Muscle layer of duodenum (tissue), 2 donors: Measurements from ENCODE around the gene TM9SF1.
A peak's percentile ranks its signal among the peaks of the same experiment; 100 is the strongest.

ENCODE experiments used
- H3K27ac ChIP-seq: one replicate; pipeline ENCODE4 v1.7.0; 2013; ENCODE audit warnings: mild to moderate bottlenecking, low read length
- H3K27me3 ChIP-seq: one replicate; pipeline ENCODE4 v1.7.0; 2013; ENCODE audit warnings: low read depth, mild to moderate bottlenecking, control low read depth, low read length
- H3K36me3 ChIP-seq, 2 donors: one replicate each; pipeline ENCODE4 v1.7.0; 2013; ENCODE audit warnings: low read length in 2 of 2, control low read depth in 1 of 2, mild to moderate bottlenecking in 1 of 2; ENCODE audit not compliant: insufficient read depth in 2 of 2, control insufficient read depth in 1 of 2
- H3K4me1 ChIP-seq, 2 donors: one replicate each; pipeline ENCODE4 v1.7.0; 2013; ENCODE audit warnings: low read length in 2 of 2, mild to moderate bottlenecking in 2 of 2, control low read depth in 1 of 2, moderate library complexity in 1 of 2; ENCODE audit not compliant: insufficient read depth in 2 of 2, control insufficient read depth in 1 of 2
- H3K4me3 ChIP-seq, 2 donors: one replicate each; pipeline ENCODE4 v1.7.0; 2013; ENCODE audit warnings: low read length in 2 of 2, low read depth in 1 of 2, mild to moderate bottlenecking in 1 of 2
- H3K9me3 ChIP-seq, 2 donors: one replicate each; pipeline ENCODE4 v1.7.0; 2013; ENCODE audit warnings: low read length in 2 of 2, control low read depth in 1 of 2, mild to moderate bottlenecking in 1 of 2; ENCODE audit not compliant: control insufficient read depth in 1 of 2
- donor health status: healthy.

The TM9SF1 gene, protein sequence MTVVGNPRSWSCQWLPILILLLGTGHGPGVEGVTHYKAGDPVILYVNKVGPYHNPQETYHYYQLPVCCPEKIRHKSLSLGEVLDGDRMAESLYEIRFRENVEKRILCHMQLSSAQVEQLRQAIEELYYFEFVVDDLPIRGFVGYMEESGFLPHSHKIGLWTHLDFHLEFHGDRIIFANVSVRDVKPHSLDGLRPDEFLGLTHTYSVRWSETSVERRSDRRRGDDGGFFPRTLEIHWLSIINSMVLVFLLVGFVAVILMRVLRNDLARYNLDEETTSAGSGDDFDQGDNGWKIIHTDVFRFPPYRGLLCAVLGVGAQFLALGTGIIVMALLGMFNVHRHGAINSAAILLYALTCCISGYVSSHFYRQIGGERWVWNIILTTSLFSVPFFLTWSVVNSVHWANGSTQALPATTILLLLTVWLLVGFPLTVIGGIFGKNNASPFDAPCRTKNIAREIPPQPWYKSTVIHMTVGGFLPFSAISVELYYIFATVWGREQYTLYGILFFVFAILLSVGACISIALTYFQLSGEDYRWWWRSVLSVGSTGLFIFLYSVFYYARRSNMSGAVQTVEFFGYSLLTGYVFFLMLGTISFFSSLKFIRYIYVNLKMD

DNA sequence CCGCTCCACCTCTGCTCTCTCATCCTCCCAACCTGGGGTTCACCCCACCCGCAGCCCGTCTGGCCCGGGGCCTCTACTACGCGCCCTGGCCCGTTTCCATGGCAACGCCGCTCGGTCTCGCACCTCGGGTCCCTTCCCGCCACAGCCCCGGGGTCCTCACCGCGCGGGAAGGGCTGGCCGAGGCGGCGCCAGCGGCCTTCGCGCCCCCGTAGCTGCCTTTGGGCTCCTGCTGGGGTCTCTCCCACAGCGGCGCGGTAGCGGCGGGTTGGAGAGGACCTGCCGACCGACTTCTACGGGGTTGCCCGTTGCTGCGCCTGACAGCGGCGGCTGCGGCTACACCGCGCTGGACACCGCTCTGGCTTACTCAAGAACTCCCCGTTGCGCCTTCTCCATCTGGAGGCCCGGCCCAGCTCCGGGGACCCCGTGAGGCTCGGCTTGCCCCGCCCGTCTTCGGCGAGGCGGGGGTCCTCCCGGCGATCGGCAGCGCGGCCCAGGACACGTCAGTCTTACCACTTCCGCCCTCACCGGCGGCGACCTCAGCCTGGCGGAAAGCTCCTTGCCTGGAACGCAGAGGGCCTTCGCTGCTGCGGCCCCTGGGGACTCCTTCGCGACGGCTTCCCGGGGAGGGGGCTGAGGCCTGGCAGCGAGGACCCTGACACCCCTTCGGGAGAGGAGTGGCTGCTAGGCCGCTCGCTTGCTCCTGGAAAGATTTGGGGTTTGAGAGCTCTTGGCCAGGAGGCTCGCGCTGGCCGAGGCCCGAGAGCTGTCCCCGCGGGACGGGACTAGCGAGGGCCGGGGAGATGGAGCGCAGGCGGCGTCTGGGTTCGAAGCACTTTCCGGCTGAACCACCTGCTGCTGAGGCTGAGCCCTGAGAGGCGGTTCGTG lies at the start of gene TM9SF1:
TM9SF1 (minus strand) TSS at position 256 of the 885 bp plus-strand sequence. CDS start 422 bp downstream, outside the sequence.
- peak within 1 kb of the TSS; percentile 95 for H3K27ac ChIP-seq
- no peaks in the 10 kb centered on the region for H3K27me3 ChIP-seq
- no peaks in the 10 kb centered on the region for H3K9me3 ChIP-seq
- peak within 1 kb of the TSS; percentile 79 to 93 for H3K4me3 ChIP-seq
- peaks cover 14 to 23% of the 10 kb centered on the region in 2 donors for H3K4me1 ChIP-seq
- peaks cover 12 to 17% of the 10 kb centered on the region in 2 donors for H3K36me3 ChIP-seq

DNA sequence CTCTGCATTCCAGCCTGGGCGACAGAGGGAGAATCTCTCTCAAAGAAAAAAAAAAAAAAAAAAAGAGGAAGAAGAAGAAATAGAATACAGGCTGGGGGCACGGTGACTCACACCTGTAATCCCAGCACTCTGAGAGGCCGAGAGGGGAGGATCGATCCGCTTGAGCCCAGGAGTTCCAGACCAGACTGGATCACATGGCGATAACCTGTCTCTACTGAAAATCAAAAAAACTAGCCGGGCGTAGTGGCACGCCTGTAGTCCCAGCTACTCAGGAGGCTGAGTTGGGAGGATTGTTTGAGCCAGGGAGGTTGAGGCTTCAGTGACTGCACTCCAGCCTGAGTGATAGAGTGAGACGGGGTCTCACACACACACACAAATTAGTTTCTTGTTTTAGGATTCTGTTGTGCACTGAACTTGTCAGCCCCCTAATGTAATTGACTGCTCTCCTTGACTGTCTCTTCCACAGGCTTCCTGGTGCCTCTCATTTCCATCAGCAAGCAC lies 48.1 kb upstream of the TM9SF1 start:
- H3K27me3 ChIP-seq, result no peaks in the 10 kb centered on the region
- H3K9me3 ChIP-seq, result no peaks in the 10 kb centered on the region
- peaks cover 15 to 38% of the 10 kb centered on the region in 2 donors for H3K4me1 ChIP-seq
- peak overlapping the region; percentile 86 to 92 for H3K4me3 ChIP-seq
- H3K36me3 ChIP-seq, result peaks cover 26 to 35% of the 10 kb centered on the region in 2 donors
- peak overlapping the region; percentile 99 for H3K27ac ChIP-seq

GRCh38 chr14:24241829-24242443 lies 46.7 kb upstream of the TM9SF1 start:
- Histone ChIP-seq H3K27me3 (no peaks in the 10 kb centered on the region), H3K36me3 (peaks cover 41 to 50% of the 10 kb centered on the region in 2 donors), H3K4me3 (peak overlapping the region; percentile 86 to 92), H3K9me3 (no peaks in the 10 kb centered on the region), H3K27ac (peak overlapping the region; percentile 99), H3K4me1 (peaks cover 15 to 38% of the 10 kb centered on the region in 2 donors)

DNA sequence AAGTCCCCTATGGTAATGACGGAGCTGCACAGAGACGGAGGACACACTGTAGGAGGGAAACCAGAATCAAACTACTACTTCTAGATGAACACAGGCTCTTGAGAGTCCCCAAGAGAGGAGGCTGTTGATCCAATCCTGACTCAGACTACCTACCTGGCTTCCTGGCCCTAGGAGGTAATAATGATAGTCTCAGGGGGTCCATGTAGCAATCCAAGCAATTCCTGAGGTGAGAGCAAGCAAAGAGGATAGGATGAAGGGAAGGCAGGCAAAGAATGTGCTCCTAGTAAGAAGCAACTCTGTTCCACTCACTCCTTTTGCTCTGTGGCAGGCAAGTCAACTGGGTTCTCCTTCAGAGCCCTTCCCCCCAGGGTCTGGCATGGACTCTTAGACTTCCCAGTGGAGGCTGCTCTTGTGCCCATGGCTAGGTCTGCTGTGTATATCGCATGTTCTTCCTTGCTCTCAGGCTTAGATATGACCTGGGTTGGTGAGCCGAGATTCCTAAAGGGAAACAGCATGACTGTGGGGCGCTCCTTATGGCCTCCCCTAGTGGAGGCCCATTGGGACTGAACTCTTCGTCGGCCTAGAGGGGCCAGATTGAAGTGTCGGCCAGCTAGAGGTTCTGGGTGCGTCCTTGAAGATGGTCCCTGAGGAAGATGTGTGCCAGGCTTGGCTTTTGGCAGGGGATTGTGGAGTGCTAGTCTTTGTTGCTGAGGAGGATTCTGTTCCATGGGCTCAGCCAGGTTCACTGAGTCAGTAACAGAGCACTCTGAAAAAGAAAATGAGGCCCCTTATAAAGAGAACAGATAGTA lies 45.1 kb upstream of the TM9SF1 start:
- Histone ChIP-seq H3K4me3 (peak overlapping the region in 1 of 2 donors; percentile 86), H3K4me1 (peaks cover 15 to 38% of the 10 kb centered on the region in 2 donors)

DNA sequence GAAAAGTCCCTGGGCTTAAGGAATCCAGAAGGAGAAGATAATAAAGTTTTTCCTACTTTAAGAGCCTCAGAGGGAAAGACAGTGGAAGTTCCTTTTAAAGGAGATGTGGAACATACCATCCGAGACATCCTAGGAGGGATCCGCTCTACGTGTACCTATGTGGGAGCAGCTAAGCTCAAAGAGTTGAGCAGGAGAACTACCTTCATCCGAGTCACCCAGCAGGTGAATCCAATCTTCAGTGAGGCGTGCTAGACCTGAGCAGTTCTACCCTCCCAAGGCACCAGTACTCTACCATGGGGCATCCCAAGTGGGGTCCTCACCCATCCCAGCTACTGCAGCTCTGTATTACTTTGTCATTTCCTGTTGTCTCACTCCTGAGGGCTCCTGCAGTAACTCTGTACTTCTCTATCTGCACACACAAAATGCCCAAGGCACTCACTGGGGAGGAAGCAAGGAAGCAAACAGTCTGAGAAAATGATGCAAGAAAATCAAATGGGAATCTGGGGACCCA lies 43.3 kb upstream of the TM9SF1 start:
- no peak overlapping the region for H3K4me3 ChIP-seq
- H3K27ac ChIP-seq, result no peak overlapping the region
- H3K4me1 ChIP-seq, result peaks cover 15 to 44% of the 10 kb centered on the region in 2 donors
- no peaks in the 10 kb centered on the region for H3K9me3 ChIP-seq
- peaks cover 56 to 63% of the 10 kb centered on the region in 2 donors for H3K36me3 ChIP-seq
- no peaks in the 10 kb centered on the region for H3K27me3 ChIP-seq

More for the DNA sequence above, 45.1 kb upstream of the TM9SF1 start:
- Histone ChIP-seq H3K36me3 (peaks cover 56 to 63% of the 10 kb centered on the region in 2 donors), H3K9me3 (no peaks in the 10 kb centered on the region), H3K27ac (peak overlapping the region; percentile 28), H3K27me3 (no peaks in the 10 kb centered on the region)

- H3K27ac ChIP-seq, result no peak overlapping the region
- H3K4me1 ChIP-seq, result peaks cover 19 to 45% of the 10 kb centered on the region in 2 donors
Measured at GRCh38 chr14:24238123-24238522, 42.9 kb upstream of the TM9SF1 start.

DNA sequence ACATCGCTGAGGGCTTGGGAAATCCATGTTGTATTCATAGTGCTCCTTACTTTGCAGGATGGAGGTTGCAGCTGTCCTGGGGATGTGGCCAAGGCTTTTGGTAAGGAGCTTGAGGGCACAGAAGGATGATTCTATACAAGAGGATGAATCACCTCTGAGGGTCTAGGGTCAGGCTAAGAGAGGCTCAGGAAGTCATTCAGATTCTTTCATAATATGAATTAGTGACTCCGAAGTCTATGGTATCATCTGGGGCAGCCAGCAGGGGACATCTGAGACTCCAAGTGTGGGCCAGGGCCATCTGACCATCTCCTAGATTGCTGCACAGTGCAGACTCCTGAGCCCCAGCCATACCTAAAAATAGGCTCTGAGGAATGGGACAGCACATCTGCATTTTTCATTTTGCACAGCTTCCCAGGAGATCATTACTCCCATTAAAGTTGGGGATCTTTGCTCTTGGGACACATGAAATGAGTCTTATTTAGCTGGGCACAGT lies 42.3 kb upstream of the TM9SF1 start:
- Histone ChIP-seq H3K27me3 (no peaks in the 10 kb centered on the region), H3K4me3 (no peak overlapping the region), H3K4me1 (peaks cover 19 to 46% of the 10 kb centered on the region in 2 donors), H3K36me3 (peaks cover 56 to 59% of the 10 kb centered on the region in 2 donors), H3K9me3 (no peaks in the 10 kb centered on the region), H3K27ac (no peak overlapping the region)

More at GRCh38 chr14:24238123-24238522, 42.9 kb upstream of the TM9SF1 start:
- no peaks in the 10 kb centered on the region for H3K9me3 ChIP-seq
- H3K27me3 ChIP-seq, result no peaks in the 10 kb centered on the region
- H3K4me3 ChIP-seq, result no peak overlapping the region
- H3K36me3 ChIP-seq, result peaks cover 56 to 63% of the 10 kb centered on the region in 2 donors

DNA sequence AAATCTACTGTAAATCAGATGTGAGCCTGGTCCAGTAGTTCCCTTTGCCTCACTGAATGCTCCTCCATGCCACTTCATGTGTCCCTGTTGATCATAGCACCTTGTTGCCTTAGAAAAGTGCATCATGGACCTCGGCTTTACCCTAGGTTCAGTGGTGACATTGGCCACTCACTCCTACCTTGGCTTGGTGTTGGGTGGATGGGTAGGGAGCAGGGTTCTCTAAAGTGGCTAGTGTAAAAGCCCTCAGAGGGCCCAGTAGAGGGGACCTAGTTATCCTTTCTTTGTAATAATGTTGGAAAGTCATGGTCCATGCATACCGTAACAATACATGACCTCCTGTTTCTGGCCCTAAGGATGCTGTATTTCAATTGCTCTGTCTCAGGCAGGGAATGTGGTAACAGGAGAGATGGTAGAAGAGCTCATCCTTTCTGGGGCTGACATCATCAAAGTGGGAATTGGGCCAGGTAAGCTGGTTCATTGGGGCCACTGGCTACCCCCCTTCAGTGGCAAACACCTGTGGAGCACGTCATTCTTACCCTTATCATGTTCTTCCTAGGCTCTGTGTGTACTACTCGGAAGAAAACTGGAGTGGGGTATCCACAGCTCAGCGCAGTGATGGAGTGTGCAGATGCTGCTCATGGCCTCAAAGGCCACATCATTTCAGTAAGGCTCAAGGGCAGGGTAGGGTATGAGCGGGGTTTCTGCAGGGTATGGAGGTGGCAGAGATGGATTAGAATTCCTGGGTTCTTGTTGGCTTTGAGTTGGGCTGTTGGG lies 41.6 kb upstream of the TM9SF1 start:
- no peaks in the 10 kb centered on the region for H3K27me3 ChIP-seq
- no peak overlapping the region for H3K27ac ChIP-seq
- H3K4me3 ChIP-seq, result no peak overlapping the region
- no peaks in the 10 kb centered on the region for H3K9me3 ChIP-seq
- peaks cover 19 to 46% of the 10 kb centered on the region in 2 donors for H3K4me1 ChIP-seq
- H3K36me3 ChIP-seq, result peaks cover 55 to 56% of the 10 kb centered on the region in 2 donors
